ENCODE measurements around the gene IGFL3.
"Not testable (repeated sequence)": the region's sequence is repeated elsewhere in the genome, so short reads cannot be mapped to it uniquely, and the experiment has no call there.

IGFL3 gene

DNA sequence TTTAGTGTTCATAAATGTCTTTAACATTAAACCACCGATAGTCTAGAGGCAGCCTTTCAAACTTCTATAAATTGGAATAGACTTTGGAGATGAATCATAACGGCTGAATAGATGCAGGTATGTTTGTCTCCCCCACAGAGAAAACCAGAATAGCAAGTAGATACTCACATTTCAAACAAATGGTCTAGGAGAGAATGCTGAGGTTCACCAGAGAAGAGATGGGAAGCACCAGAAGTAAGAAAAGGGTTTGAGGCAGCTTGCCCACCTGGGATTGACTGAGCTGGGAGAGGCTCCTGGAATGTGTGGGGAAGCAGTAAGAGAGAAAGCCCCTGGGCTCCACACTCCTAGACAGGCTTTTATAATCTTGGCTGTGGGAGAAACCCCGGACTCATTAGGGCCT, 6.4 kb downstream of the IGFL3 start:
- no peak for FAIRE-seq

DNA sequence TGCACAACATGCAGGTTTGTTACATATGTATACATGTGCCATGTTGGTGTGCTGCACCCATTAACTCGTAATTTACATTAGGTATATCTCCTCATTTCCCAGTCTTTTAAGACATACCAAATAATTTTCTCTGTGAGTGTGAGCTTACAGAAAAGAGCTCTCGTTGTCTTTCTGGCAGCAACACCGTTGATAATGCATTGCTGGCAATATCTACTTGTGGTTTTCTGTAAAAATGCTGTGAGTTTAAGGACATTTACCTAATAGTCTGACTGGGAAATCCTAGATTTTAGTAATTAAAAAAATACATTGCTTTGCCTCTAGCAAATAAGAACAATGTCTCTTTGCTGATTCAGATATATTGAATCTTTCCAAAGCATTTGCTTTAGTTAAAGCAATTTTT, 8.4 kb downstream of the IGFL3 start:
- no peak for FAIRE-seq

DNA sequence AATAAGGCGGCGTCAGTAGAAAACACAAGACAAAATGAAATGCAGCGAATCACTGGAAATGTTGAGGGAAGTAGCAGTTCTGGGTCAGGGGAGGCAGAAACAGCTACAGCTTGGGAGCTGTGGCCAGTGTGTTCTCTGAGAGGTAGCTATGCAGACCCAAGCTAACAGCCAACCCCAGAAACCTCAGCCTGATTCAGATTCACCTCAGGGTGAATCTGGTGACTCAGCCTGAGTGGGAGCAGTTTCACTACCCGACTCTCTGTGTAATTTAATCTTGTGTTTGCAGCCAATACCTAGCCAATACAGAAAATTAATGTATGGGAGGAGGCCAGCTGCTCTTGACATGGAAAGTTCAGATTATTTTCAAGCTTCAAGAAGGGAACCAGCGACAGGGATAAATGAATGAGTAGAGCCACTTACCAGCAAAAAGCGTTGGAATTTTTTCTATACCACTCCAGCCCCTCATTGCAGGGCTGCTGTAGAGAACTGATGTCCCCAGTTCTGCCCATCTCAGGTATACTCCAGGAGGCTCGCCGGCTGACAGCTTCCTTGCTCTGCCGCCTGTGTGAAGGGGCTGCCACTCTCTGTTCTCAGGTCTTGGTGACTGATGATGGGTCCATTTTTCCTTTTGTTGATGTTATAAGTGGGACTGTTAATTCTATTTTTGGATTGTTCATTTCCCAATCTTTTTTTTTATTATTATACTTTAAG, 8.9 kb downstream of the IGFL3 start:
- no peak for FAIRE-seq

DNA sequence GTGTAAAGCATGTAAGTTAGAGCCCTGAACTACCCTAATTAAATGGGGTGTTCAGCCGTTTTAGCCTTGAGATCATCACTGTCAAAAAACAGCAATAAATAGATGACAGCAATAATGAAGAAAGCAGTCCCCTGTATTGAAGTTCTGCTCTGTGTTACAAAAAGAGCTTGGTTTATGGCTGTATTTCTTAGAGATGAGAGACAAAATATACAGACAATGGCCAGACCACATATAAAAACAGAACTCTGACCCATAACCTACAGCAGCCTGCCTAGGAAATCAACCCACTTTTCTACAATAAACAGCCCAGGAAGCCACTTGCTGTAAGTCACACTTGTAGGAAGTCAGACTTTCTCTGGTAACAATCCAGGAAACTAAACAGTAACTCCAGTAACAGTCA, 10.8 kb downstream of the IGFL3 start:
- no peak for FAIRE-seq

DNA sequence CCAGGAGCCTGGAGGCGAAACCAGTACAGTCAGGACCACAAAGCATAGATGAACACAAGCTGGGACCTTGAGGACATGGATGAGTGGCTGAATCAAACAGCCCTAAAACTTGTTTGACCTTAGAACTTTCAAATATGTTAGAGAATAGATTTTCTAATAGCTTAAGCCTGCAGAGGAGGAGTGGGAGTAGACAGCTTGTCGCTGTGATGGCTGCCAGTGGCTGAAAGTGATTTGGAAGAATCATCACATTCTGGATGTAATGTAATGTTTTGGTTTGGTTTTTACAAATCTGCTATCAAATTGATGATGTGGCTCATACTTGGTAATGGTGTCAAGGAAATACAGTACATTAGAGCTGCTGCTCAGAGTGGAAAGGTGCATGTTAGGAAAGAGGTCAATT, 12.0 kb downstream of the IGFL3 start:
- no peak for FAIRE-seq

DNA sequence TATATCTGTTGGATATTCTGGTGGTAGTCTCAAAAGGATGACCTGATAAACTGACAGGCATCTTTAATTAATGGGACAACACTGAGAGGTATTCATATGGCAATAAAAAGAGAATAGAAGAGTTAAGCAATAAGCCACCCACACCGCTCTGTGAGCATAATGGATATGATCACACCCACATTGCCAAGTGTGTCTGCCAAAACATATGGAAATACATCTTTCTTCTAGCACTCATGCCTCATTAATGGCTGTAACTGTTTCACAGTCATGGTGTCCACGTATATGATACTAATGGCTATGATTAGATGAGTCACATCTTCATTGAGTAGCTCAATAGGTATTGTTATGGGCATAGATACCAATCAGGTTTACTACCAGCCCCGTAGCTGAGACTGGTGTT, 13.1 kb downstream of the IGFL3 start:
- no peak for FAIRE-seq

DNA sequence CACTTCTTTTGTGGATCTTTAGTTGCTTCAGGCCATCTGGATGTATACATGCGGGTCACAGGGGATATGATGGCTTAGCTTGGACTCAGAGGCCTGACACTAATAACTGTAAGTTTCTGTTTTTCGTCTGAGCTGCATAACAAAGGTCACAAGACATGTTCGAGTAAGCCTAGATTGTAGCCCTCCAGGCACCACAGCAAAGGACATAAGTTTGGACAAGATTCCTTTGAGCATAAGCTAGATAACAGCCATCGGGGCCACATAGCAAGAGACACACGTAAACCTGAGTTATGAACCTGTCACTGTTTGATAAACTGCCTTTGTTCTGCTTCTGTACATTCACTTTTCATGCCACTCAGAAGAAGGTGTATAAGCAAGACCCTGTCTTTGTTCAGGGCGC, 14.6 kb downstream of the IGFL3 start:
- FAIRE-seq = no peak

DNA sequence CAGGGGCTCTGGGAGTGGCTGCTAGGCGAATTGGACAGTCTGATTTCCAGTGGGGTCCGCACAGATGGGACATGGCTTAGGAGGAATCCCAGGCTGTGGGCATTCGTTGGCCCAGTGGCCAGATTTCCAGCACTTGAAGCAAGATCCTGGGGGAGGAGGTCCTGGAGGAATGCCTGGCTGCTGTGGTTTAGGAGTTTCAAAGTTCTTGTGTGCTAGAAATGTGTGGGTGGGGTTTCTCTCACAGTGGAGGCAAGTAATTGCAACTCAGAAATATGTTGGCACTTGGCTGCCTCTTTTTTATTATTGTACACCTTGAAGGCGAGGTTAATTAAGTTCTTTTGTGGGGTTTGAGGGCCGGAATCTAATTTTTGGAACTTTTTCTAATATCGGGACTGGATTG, 17.1 kb downstream of the IGFL3 start:
- no peak for FAIRE-seq

DNA sequence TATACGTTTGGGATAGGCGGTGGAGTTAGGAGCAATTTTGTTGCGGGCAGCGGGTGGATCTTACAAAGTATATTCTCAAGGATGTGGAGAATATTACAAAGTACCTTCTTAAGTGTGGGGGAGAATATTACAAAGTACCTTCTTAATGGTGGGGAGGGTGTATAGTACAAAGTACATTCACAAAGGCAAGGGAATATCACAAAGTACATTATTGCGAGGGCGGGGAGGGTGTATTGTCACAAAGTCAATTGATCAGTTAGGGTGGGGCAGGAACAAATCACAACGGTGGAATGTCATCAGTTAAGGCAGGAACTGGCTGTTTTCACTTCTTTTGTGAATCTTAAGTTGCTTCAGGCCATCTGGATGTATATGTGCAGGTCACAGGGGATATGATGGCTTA, 22.2 kb downstream of the IGFL3 start:
- FAIRE-seq = not testable (repeated sequence)

DNA sequence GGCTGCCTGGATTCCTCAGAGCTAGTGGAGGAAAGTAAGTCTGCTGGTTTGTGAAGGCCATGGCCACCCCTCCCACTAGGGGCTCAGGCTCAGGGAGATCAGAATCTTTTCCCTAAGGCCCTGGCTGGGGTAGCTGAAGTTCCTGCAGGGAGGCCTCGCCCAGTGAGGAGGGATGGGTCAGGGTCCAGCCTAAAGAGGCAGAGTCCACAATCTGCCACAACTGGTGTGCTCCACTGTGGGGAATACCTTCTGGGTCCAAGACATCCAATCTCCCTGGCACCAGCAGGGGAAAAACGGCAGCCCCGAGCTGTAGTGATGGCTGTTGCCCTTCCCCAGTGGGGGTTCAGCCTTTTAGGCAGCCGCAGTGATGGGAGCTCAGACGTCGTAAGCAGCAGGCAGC, 23.2 kb downstream of the IGFL3 start:
- no peak for FAIRE-seq

DNA sequence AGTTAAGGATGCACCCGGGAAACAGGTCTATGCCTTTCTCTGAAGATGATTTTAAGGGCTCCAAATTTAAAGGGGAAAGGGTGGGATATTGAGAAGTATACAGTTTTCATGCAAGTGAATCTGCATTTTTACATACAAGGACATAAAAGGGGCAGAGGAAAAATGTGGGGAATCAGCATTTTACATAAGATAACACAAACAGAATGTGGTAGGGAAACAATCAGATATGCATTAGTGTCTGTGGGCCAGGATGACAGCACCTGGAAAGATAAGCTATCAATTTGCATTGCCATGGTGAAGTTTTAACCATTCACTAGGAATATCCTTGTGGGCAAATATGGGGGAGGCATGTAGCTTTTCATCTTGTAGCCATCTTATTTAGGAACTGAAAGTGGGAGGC, 24.1 kb downstream of the IGFL3 start:
- FAIRE-seq = no peak

DNA sequence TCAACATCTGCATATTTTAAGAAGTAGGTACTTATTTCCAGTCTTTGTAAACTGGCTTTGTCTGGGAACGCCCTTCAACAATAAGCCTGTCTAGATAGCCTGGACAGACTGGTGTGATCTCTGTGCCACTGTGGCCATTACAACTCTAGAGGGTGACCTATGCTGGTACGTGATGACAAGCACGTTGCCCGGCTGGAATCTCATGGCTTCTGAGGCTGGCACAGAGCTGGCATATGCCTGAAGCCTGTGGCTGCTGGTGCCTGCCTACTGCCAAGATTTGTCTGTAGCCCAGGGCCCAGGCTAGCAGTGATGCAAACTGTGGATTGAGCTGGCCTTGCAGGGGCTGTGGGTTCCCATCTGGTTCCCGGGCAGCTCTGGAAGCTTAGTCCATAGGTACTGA, 34.0 kb downstream of the IGFL3 start:
- no peak for FAIRE-seq

DNA sequence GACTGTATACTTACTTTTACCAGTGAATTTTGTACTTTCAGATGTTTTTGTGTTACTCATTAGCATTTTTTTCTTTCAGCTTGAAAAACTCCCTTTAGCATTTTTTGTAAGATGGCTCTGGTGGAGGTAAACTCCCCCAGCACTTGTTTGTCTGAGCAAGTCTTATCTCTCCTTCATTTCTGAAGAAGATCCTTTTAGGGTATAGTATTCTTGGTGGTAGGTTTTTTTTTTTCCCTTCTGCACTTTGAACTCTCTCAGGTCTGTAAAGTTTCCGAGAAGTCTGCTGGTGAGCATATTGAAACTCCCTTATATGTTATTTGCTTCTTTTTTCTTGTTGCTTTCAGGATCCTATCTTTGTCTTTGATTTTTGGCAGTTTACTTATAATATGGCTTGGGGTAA, 35.1 kb downstream of the IGFL3 start:
- no peak for FAIRE-seq

DNA sequence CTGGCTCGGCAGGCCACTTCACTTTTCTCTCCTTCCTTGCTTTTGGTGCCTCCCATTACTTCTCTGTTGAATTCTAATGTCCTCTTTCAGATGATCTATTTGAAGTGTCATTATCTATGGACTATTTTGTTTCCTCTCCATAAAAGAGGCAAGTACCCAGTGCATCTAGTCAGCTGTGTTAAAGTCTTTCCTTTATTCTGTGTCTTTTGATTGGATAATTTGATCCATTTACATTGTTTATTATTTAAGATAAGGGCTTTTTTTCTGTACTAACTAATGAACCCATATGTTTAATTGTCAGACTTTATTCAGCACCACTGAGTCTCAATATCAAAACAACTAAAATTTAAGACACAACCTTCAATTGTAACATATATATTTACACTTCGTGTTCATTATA, 36.4 kb downstream of the IGFL3 start:
- FAIRE-seq = no peak

DNA sequence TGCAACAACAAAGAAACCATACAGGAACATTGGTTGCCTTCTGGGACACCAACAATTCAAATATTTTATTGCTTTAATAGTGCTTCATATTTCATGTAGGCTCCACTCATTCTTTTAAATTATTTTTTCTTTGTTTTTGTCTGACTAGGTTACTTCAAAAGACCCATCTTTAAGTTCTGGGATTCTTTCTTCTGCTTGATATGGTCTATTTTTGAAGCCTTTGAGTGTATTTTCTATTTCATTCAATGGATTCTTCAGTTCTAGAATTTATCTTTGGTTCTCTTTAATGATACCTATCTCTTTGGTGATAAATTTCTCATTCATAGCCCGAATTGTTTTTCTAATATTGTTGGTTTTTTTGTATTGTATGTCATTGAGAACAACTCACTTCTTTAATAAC, 38.6 kb downstream of the IGFL3 start:
- FAIRE-seq = no peak

DNA sequence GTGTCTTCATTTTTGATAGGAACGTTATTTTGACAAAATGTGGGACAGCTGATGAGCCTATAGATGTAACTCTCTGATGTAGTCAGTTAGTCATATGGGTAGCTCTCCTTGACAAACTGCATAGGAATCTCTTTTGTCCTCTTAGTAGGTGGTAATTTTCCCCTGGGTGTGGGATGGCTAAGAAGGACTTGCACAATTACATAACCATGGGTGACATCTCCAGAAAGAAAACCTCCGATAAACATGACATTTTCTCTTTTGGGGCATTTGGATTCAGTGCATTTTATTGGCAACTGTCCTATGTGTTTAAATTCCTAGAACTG, 41.8 kb downstream of the IGFL3 start:
- FAIRE-seq = no peak

DNA sequence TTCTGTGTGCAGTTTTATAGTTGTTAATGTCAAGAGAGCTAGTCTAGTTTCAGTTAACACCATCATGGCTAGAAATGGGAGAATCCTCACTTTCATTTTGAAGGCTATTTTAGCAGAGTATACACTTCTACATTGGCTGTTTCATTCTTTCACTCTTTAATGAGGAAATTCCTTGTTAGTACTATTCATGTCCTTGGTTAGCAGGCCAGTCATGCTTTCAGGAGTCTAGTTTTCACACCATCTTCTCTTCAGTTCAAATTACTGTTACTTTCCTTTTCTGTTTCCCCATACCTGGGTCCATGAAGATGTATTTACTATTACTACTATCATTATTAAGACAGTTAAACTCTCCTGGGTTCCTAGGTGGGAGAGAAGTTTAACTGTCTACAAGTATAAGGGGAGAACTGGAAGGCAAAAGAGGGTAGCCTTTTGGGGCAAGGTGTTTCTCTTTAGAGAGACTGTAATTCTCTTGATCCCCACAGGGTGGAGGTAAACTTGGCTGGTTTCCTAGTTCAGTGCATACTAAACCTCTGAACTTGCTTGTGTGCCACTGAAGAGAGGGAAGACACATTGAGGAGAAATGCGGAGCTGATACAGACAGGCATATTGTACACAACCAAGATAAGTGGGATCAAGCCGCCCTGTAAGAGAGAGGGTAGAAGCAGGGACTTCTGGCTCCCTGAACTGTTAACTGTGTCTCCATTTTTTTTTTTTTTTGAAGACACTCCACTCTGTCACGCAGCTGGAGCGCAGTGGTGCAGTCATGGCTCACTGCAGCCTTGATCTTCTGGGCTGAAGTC, 42.4 kb downstream of the IGFL3 start:
- peak; percentile 88 for FAIRE-seq

DNA sequence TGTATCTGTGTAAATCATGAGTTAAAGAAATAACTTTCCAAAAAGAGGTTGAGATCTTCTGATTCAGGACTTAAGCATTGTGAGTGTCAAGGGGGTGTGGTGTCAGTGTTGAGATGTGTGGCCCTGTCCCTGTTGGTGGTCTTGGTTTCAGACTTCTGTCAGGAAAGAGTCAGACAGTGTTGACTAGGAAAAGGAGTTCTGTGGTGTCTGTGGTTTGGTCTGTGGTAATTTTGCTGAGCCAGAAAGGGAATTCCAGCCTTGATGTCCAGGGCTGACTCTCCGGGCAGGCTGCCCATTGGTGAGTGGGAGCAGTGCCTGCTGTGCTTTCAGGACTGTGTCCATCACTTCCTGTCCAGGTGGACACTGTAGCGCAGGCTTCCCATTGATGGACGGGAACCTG, 43.9 kb downstream of the IGFL3 start:
- no peak for FAIRE-seq

DNA sequence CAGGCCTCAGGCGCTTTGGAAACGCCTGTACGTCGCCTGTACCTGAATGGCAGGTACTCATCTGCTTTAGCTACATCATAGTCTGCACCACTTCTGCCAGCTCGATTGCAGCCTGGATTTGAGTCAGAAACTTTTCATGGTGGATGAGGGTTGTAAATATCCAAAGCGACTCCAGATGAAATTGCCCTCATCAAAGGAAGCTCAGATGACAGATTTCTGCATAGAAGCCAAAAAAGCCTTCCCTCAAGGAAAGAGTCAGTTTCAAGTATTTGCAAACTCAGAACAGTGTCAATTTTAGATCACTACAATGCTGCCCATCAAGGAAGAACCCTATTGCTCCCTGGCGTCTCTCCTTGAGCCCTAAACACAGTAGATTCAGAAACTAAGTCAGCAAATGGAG, 44.9 kb downstream of the IGFL3 start:
- no peak for FAIRE-seq

DNA sequence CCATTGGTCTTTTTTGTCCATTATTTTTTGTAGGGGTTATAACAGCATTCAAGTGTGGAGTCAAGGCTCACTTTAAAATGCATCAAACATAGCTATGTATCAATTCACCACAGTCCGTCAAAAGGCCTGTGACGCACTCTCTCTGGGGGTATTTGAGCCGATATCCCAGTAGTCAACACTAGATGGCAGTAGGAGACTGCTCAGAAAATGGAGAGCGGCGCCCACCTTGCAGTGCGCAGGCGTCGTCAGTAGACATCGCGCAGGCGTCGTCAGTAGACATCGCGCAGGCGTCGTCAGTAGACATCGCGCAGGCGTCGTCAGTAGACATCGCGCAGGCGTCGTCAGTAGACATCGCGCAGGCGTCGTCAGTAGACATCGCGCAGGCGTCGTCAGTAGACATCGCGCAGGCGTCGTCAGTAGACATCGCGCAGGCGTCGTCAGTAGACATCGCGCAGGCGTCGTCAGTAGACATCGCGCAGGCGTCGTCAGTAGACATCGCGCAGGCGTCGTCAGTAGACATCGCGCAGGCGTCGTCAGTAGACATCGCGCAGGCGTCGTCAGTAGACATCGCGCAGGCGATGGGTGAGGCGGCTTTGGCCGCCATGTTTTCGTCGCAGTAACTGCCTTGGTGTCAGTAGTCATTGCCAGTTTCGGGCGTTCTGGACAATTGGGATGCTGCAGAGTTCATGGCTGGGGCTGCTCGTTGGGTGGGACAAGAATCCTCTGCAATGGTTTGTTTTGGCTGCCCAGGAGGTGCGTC, 45.7 kb downstream of the IGFL3 start:
- not testable (repeated sequence) for FAIRE-seq

DNA sequence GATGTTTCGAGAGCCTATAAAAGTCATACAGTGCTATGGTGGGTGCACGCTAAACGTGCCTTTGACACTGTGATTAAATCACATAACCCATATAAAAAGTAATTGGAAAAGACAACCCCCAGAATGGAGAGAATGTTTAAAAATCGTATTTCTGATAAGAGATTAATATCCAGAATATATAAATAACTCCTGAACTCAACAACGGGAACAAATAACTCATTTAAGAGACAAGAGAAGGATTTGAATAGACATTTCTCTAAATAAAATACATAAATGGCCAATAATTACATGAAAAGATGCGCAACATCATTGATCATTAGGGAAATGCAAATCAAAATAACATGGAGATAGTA, 46.7 kb downstream of the IGFL3 start:
- FAIRE-seq = peak; percentile 66

DNA sequence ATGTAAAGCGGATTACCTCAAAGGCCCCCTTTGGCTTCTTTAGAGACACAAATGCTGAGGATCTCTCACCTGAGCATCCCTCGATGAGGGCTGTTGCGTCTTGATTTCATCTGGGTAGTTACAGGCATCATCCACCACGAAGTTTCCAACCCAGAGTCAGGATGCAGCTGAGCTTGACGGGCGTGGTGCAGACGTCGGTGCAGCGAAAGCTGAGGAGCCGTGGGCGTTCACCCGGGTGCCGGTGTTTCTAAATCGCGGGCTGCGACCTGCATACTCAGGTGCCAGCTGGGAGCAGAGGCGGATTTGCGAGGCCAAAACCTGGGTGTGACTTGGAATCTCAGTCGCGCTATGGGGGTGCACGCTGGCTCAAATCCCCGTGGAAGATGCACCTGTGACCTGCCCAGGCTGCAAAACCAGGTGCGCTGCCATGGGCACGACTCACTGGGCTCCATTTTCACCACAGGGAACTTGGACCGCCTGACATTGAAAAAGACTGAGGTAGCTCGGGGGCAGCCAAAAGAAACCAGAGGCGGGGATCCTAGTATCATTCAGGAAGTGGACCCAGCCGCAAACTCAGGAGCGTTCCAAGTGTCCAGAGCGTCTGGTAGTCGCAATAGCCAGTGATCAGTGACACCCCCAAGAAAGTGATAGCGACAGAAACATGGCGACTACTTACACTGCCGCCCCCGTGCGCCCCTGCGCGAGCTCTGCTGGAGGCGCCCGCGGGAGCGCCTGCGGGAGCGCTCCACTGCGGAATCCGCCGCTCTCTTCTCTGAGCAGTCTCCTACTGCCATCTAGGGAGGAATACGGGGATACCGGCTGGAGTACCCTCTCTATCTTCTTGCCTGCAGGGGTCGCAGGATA, 47.3 kb downstream of the IGFL3 start:
- no peak for FAIRE-seq
